Stimulated activated naive CD8-positive, alpha-beta T cell treated with anti-CD3 and anti-CD28 coated beads, Interleukin-15, amount 100 ng/mL, for 72 hours (primary cell): ENCODE results near the gene KLF15.

Experiments
- ATAC-seq: fragments of 150-1000 bp; cut with Tn5 transposase; 2 replicates; pipeline ENCODE4 v1.10.0; 2021; ENCODE audit warnings: mild to moderate bottlenecking, moderate library complexity
- DNase-seq, 2 donors: peaks; one replicate each; pipeline ENCODE4 v3.0.0; 2021 to 2022
- H3K27ac Mint-ChIP-seq, 2 donors: one replicate each; pipeline ENCODE4 v1.8.0; 2022; ENCODE audit warnings: mild to moderate bottlenecking in 2 of 2, mixed read lengths in 2 of 2, moderate library complexity in 2 of 2
- H3K27me3 Mint-ChIP-seq: one replicate; pipeline ENCODE4 v1.8.0; 2022; ENCODE audit warnings: mixed read lengths
- H3K4me1 Mint-ChIP-seq: one replicate; pipeline ENCODE4 v1.8.0; 2022; ENCODE audit warnings: mild to moderate bottlenecking, mixed read lengths
- H3K4me3 Mint-ChIP-seq, 2 donors: one replicate each; pipeline ENCODE4 v1.8.0; 2022; ENCODE audit warnings: mild to moderate bottlenecking in 2 of 2, mixed read lengths in 2 of 2, moderate library complexity in 1 of 2
- H3K9me3 Mint-ChIP-seq, 2 donors: one replicate each; pipeline ENCODE4 v1.8.0; 2022; ENCODE audit warnings: mixed read lengths in 2 of 2

KLF15 gene

DNA sequence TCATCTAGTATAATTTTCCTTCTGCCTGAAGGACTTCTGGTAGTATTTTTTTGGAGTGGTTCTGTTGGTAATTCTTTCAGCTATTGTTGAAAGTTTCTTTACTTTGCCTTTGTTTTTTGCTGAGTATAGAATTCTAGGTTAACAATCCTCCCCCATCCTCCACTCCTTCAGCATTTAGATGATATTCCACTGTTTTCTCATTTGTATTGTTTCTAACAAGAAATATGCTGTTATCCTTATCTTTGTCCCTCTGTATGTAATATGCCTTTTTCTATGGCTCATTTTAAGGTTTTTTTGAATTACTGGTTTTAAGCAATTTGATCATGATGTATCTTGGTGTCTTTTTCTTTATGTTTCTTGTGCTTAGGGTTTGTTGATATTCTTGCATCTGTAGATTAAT lies 53.9 kb downstream of the KLF15 start:
- Mint-ChIP-seq H3K4me1 (no peaks in the 10 kb centered on the region), H3K9me3 (peaks cover 23% of the 10 kb centered on the region in 2 donors), H3K27me3 (peaks cover 8% of the 10 kb centered on the region), H3K4me3 (no peak overlapping the region), H3K27ac (no peak overlapping the region)
- no peak for DNase-seq
- no peak for ATAC-seq

DNA sequence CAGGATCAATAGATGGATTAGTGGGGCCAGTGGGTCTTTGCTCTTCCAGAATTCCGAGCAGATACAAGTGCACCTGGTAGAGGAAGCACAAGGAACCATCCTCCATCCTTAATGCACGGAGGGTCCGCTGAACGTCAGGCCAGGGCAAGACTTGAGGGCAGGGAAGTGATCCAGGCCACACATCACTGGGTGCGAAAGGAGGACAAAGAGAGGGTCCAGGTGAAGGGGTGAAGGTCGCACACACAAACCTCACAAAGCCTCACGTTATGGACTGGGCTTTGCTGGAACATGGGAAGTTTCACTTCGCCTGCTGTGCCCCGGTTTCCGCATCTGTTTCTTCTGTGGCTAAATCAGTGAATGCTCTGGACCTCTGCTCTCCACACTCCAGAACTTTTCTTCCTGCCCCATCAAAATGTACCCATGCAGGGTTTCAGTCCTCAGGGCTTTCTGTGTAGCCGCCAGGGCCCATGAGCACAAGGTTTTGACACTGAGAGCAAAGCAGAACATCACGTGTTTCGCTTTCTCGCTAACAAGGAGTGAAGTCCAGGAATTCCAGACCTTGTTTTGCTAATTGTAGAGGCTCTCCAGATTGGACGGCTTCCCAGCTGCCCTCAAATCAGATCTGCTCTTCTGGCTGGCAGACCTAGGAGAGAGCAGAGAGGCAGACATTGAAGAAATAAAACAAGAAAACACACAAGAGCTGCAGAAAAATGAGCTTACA lies 56.3 kb downstream of the KLF15 start:
- Mint-ChIP-seq H3K27me3 (peaks cover 8% of the 10 kb centered on the region), H3K4me3 (no peak overlapping the region), H3K4me1 (no peaks in the 10 kb centered on the region), H3K27ac (no peak overlapping the region), H3K9me3 (peaks cover 23% of the 10 kb centered on the region in 2 donors)
- ATAC-seq (no peak), DNase-seq (no peak)

DNA sequence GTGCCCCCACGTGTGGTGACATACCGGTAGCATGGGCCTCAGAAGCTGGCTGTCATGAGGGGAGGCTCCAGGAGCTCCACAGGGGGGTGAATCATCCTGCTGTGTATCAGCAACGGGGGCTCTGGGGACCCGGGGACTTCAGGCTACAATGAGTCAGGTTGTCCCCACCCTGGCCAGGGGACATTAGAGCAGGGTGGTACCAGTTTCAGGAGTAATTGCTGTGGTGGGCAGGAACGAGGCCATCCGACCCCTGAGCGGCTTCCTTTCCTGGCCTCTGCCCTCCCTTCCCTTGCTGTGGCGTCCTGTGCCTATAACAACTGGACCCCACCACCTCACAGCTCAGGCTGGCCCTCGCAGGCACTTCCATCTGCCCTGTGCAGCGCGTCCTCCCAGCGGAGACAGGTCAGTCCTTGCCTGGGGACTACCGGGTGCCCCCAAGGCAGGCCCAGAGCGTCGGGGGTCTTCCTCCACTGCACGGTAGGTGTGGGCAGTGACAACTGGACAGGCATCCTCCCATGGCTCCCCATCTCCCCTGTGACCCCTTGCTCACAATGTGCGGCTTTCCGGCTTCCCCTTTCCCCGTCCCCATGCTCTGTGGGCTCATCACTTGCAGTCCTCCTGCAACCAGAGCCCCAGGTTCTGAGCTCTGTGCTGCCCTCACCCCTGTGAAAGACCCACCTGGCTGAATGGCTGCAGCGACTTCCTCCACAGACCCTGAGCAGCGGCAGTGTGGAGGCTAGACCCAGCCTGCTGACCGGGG lies 57.0 kb downstream of the KLF15 start:
- Mint-ChIP-seq H3K27me3 (peaks cover 8% of the 10 kb centered on the region), H3K4me3 (no peak overlapping the region), H3K4me1 (no peaks in the 10 kb centered on the region), H3K9me3 (peaks cover 23% of the 10 kb centered on the region in 2 donors), H3K27ac (no peak overlapping the region)
- DNase-seq: no peak
- ATAC-seq: no peak

DNA sequence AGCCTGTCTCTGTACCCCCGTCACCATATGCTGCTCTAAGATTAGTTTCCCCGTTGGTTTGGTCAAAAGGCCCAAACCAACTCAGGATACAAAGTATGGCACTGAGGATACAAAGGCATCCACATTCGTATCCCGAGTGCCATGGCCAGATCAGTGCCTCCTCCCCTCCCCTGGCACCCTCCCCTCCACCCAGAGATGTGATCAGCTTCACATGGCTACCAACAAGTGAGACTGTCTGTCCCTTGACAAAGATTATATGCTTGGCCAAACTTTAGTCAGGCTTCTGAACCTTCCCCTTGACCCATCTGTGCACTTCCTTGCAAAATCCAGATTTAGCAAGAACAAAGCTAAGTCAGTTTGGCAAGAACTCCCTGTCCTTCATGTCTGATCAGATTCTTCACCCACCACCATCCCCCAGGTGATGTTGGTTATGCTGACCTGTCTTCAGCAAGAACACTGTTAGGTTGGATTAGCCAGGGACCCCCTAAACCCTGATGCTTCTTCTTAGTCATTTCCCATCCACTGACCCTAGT lies 61.7 kb downstream of the KLF15 start:
- DNase-seq (no peak), ATAC-seq (no peak)
- no peaks in the 10 kb centered on the region for H3K4me1 Mint-ChIP-seq
- no peak overlapping the region for H3K27ac Mint-ChIP-seq
- no peak overlapping the region for H3K4me3 Mint-ChIP-seq
- no peaks in the 10 kb centered on the region for H3K9me3 Mint-ChIP-seq
- peaks cover 23% of the 10 kb centered on the region for H3K27me3 Mint-ChIP-seq

DNA sequence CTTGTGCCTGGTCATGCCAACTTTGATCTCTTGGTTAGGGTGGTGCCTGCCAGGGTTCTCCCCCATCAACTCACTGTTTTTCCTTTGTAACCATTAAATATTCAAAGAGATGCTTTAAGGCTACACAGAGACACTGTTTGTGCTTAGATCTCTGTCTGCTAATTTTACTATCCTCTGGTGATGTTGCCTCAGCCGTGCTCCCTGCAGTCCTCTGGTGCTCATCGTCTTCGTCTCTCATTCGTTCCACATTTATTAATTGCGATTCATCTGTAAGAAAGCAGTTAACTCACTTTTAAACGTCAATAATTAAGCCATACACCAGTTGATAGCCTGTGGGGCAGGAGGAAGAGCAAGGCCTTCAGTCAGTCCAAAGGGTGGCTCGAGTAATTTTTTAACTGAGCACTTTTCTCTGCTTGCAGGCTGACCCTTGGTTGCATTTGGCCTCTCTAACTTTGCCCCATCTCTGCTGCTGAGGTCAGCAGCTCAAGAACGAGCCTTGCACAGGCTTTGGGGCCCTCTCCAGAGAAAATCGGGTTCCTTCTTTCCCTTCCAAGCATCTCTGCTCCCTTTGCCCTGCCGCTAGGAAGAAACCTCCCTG lies 62.9 kb downstream of the KLF15 start:
- Mint-ChIP-seq H3K4me1 (no peaks in the 10 kb centered on the region), H3K27me3 (peaks cover 31% of the 10 kb centered on the region), H3K4me3 (no peak overlapping the region), H3K9me3 (no peaks in the 10 kb centered on the region), H3K27ac (no peak overlapping the region)
- ATAC-seq (no peak), DNase-seq (no peak)

DNA sequence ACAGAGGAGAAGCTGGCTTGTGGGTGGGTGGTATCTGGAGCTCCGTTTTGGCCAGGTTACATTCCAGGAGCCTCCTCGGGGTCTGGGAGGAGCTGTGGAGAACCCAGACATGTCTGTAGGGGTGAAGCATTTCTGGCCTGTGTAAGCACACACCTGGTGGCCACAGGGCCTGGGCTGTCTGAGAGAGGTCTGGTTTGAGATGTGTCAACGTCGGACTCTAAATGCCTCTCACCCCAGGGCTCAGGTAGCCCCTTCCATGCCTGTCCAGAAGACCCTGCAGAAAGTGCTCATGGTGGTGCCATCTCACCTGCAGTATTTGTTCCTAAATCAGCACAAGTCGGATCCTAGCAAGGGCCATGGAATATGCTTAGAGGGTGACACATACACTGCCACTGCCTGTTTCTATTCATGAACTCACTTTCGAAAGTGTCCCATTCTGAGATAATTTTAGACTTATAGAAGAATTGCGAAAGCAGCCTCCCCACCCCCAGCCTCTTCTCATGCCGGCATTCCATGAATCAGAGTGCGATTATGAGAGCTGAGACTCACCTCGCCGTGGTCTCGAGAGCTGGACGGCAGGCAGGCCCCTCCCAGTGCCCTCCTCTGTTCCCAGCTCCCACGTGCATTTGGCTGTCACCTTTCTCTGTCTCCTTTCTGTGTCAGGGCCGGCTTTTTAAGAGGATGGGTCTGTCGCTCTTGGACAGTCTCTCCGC lies 63.7 kb downstream of the KLF15 start:
- H3K27ac Mint-ChIP-seq: no peak overlapping the region
- H3K4me3 Mint-ChIP-seq: no peak overlapping the region
- no peaks in the 10 kb centered on the region for H3K4me1 Mint-ChIP-seq
- no peaks in the 10 kb centered on the region for H3K9me3 Mint-ChIP-seq
- ATAC-seq (no peak), DNase-seq (no peak)
- peaks cover 38% of the 10 kb centered on the region for H3K27me3 Mint-ChIP-seq
